T-helper 9 cell (primary cell): ENCODE results near the gene LRRC34.
A peak's percentile ranks its signal among the peaks of the same experiment; 100 is the strongest.

Experiments
- DNase-seq: peaks from one replicate; pipeline ENCODE4 v3.0.0-alpha.2; 2020
- total RNA-seq, 2 donors: gene quantifications; one replicate each; lab custom pipeline; 2026; lab: John Stamatoyannopoulos, UW

The LRRC34 gene
- total RNA-seq: 0 to 0.28 reads per million in 2 donors

GRCh38 chr3:169812332-169813235 lies at the start of gene LRRC34, which contains the start of gene LRRIQ4:
Gene LRRC34 (minus strand): TSS chr3:169812904. CDS start chr3:169812548, 356 bp downstream.
Gene LRRIQ4 (plus strand): TSS chr3:169812870. CDS start chr3:169821922, 9,052 bp downstream.
- DNase-seq: peak; percentile 41

GRCh38 chr3:169861871-169862270 lies 49.2 kb upstream of the LRRC34 start:
- DNase-seq: no peak

- no peak for DNase-seq
Observed at GRCh38 chr3:169857811-169858210, 45.1 kb upstream of the LRRC34 start.

- DNase-seq: no peak
Observed at GRCh38 chr3:169855514-169855913, 42.8 kb upstream of the LRRC34 start.

- DNase-seq: no peak
Observed at GRCh38 chr3:169850618-169851017, 37.9 kb upstream of the LRRC34 start.

GRCh38 chr3:169848741-169849140 lies 36.0 kb upstream of the LRRC34 start:
- DNase-seq: no peak

- DNase-seq: no peak
Observed at GRCh38 chr3:169847896-169848295, 35.2 kb upstream of the LRRC34 start.

GRCh38 chr3:169846458-169847193 lies 33.9 kb upstream of the LRRC34 start:
- no peak for DNase-seq

- DNase-seq: no peak
Observed at GRCh38 chr3:169842960-169843359, 30.3 kb upstream of the LRRC34 start.

- DNase-seq: no peak
Observed at GRCh38 chr3:169841171-169841570, 28.5 kb upstream of the LRRC34 start.

- DNase-seq: no peak
Observed at GRCh38 chr3:169838511-169839030, 25.9 kb upstream of the LRRC34 start.

GRCh38 chr3:169836942-169837275 lies 24.2 kb upstream of the LRRC34 start:
- DNase-seq: no peak

- no peak for DNase-seq
Observed at GRCh38 chr3:169836078-169836941, 23.6 kb upstream of the LRRC34 start.

- DNase-seq: no peak
Observed at GRCh38 chr3:169835533-169835932, 22.8 kb upstream of the LRRC34 start.

- DNase-seq: no peak
Observed at GRCh38 chr3:169827712-169828111, 15.0 kb upstream of the LRRC34 start.

GRCh38 chr3:169825316-169825715 lies 12.6 kb upstream of the LRRC34 start:
- DNase-seq: no peak

GRCh38 chr3:169822983-169823382 lies 10.3 kb upstream of the LRRC34 start:
- DNase-seq: no peak

- DNase-seq: no peak
Observed at GRCh38 chr3:169822540-169822939, 9.8 kb upstream of the LRRC34 start.

GRCh38 chr3:169822091-169822490 lies 9.4 kb upstream of the LRRC34 start:
- no peak for DNase-seq

- no peak for DNase-seq
Observed at GRCh38 chr3:169818316-169818715, 5.6 kb upstream of the LRRC34 start.

- no peak for DNase-seq
Observed at GRCh38 chr3:169815590-169816150, 3.0 kb upstream of the LRRC34 start.
